ENCODE data around the gene CSNK1G2.

DNA sequence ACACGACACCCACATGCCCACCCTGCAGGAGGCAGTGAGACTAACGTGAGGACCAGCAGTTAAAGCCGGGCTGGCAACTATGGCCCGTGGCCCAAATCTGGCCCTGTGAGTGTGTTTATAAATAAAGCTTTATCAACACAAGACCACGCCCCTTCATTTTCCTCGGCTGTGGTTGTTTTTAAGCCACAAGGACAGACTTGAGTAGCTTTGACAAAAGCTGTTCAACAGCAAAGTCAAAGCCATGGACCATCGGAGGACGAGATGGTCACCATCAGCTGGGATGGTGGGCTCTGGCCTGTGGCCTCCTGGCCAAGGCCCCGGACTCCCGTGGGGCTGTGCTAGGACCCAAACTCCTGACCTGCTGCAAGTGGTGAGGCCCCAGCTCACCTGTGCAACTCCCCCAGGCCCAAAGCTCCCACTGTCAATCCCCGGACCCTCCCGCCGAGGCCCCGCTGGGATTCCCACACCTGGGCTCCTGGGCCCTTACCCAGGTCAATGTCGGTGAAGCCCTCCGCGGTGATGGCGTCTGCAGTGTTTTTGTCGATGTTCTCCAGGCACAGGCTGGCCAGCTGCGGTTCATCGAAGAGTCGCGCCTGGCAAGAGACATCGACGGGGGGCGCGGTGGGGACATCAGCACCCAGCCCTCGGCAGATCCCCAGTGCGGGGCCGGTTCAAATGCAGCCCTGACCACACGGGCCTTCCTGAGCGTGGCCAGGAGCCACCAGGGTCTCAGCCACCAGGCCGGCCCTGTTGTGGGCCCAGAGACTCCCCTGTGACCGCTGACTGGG is 49.5 kb downstream of the CSNK1G2 start:
- TF ChIP-seq, protein P1, sequence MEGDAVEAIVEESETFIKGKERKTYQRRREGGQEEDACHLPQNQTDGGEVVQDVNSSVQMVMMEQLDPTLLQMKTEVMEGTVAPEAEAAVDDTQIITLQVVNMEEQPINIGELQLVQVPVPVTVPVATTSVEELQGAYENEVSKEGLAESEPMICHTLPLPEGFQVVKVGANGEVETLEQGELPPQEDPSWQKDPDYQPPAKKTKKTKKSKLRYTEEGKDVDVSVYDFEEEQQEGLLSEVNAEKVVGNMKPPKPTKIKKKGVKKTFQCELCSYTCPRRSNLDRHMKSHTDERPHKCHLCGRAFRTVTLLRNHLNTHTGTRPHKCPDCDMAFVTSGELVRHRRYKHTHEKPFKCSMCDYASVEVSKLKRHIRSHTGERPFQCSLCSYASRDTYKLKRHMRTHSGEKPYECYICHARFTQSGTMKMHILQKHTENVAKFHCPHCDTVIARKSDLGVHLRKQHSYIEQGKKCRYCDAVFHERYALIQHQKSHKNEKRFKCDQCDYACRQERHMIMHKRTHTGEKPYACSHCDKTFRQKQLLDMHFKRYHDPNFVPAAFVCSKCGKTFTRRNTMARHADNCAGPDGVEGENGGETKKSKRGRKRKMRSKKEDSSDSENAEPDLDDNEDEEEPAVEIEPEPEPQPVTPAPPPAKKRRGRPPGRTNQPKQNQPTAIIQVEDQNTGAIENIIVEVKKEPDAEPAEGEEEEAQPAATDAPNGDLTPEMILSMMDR (IDR thresholded peaks at IDR 0.05), result no peak
- no peak for TF ChIP-seq ZFX (IDR thresholded peaks at IDR 0.05; ENCODE audit: borderline replicate concordance)
